Measurements from ENCODE around the gene LRMDA.

The LRMDA gene

DNA sequence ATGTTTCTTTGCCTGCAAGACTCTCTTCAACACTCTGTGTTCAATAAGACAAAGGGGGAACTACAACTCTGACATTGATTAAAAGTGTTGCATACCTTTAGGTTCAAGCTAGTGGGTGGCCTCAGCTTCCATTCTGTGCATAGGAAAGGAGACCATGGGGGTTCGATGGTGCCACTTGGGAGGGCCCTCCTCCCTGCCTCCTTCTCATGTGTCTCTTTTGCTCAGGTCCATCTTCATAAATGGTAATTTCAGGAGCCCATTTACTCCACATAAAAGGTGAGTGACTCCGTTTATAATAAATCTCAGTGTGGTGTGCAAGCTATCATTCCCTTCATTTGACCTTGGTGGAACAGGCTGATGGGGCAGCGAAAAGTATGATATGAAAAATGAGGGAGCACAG, 285.1 kb downstream of the LRMDA start:
- no peak overlapping the region for H3K4me3 Mint-ChIP-seq
- H3K4me1 Mint-ChIP-seq (ENCODE audit: low read depth) = peaks cover 20% of the 10 kb centered on the region
- intact Hi-C loops (cut with micrococcal nuclease) = no loop called here
- H3K27ac Mint-ChIP-seq = no peak overlapping the region
- H3K36me3 Mint-ChIP-seq (ENCODE audit: low read depth) = no peaks in the 10 kb centered on the region
- H3K27me3 Mint-ChIP-seq = no peaks in the 10 kb centered on the region
- no peaks in the 10 kb centered on the region for H3K9me3 Mint-ChIP-seq

DNA sequence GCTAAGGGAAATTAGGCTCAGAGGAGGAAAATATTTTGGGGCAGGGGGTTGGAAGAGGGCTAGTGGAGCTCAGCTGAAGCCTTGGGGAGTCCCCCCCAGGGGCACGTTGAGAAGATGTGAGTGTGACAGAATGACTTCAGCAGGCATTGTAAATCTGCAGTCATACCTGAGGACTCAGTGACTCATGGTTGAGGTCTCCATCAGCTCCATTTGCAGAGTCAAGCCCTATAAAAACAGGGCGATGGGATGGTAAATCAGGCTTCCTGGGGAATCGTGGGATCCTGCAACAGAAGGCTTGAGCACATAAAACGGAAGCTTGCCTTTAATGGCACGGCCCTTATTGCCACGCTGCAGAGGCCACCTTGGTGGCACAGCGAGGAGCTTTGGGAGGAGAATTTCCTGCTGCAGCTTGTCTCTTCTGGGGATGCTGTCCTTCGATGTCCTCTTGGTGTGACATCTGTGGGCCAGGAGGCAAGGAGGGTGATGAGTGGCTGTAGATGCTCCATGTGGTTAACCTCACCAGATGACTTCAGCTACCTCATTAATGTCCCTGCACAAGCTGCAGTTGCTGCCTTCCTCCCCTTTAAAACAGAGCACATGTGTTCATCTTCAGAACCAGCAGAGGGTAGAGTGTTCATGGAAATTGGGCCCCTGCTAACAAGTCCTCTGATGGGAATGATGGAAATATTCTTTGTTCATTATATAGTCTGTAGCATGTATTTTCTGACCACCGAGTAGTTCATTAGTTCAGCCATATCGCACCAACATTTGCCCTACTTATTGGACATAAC, 285.9 kb downstream of the LRMDA start:
- Mint-ChIP-seq H3K36me3 (ENCODE audit: low read depth) (no peaks in the 10 kb centered on the region), H3K27ac (no peak overlapping the region), H3K4me1 (ENCODE audit: low read depth) (peaks cover 15% of the 10 kb centered on the region), H3K9me3 (no peaks in the 10 kb centered on the region), H3K27me3 (no peaks in the 10 kb centered on the region), H3K4me3 (no peak overlapping the region)
- intact Hi-C loops (cut with micrococcal nuclease) = no loop called here

DNA sequence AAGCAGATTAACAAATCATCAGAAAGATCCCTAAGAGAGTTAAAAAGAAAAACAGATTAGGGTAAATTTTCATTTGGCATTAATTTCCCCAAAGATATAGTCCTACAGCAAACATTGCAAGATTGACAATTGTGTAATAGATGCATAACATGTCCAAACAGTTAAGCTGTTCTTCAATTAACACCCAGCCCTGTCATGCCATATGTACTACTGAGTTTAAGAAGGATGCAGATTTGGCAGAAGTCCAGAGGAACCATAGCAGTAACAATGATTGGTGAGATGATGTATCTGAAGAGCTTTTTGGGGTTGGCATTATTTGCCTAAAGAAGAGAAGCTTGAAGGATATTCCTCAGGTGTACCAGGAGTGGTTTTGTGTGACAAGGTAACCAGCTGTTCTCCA, 287.6 kb downstream of the LRMDA start:
- Mint-ChIP-seq H3K36me3 (ENCODE audit: low read depth) (no peaks in the 10 kb centered on the region), H3K4me1 (ENCODE audit: low read depth) (peaks cover 12% of the 10 kb centered on the region)
- intact Hi-C loops (cut with micrococcal nuclease) = no loop called here

DNA sequence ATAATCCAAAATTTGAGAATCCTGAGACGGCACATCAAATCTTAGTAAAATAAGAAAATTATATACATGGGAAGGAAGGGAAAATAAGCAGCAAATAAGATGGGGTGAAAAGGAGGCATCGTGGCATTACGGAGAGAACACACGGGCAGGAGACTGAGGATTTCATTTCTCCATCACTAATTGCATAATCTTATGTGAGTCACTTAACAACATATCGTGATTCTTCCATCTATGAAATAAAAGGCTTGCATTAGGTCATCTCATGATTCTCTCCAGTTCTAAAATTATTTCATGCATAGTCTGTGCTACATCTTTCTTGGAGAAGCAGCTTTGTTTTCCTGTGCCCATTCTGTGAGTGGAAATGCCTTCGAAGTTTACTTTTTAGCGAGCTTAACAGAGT, 288.7 kb downstream of the LRMDA start:
- no peaks in the 10 kb centered on the region for H3K36me3 Mint-ChIP-seq (ENCODE audit: low read depth)
- no peak overlapping the region for H3K27ac Mint-ChIP-seq
- no peaks in the 10 kb centered on the region for H3K9me3 Mint-ChIP-seq
- peaks cover 12% of the 10 kb centered on the region for H3K4me1 Mint-ChIP-seq (ENCODE audit: low read depth)
- no peaks in the 10 kb centered on the region for H3K27me3 Mint-ChIP-seq
- intact Hi-C loops (cut with micrococcal nuclease) = no loop called here
- H3K4me3 Mint-ChIP-seq = no peak overlapping the region

More for the DNA sequence above, 287.6 kb downstream of the LRMDA start:
- Mint-ChIP-seq H3K27ac (no peak overlapping the region), H3K9me3 (no peaks in the 10 kb centered on the region), H3K4me3 (no peak overlapping the region), H3K27me3 (no peaks in the 10 kb centered on the region)

DNA sequence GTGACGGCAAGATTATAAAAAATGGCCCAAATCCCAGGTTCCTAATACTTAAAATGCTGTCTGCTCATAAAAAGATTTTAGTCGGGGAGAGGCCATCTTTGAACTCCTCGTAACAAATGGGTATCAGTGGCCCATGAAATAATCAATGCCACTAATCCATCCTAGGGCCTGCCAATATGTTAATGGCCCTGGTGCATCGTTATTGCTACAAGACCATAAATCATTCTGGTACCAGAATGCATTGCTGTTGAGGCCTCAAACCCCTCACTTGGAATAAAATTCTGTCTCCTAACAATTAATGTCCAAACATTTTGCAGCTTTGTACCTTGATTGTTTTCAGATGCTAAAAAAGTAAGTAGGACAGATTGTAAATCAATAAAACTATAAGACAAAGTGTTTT, 290.6 kb downstream of the LRMDA start:
- H3K27ac Mint-ChIP-seq = no peak overlapping the region
- no peak overlapping the region for H3K4me3 Mint-ChIP-seq
- intact Hi-C loops (cut with micrococcal nuclease) = no loop called here
- peaks cover 12% of the 10 kb centered on the region for H3K4me1 Mint-ChIP-seq (ENCODE audit: low read depth)
- H3K27me3 Mint-ChIP-seq = no peaks in the 10 kb centered on the region
- no peaks in the 10 kb centered on the region for H3K36me3 Mint-ChIP-seq (ENCODE audit: low read depth)
- no peaks in the 10 kb centered on the region for H3K9me3 Mint-ChIP-seq

DNA sequence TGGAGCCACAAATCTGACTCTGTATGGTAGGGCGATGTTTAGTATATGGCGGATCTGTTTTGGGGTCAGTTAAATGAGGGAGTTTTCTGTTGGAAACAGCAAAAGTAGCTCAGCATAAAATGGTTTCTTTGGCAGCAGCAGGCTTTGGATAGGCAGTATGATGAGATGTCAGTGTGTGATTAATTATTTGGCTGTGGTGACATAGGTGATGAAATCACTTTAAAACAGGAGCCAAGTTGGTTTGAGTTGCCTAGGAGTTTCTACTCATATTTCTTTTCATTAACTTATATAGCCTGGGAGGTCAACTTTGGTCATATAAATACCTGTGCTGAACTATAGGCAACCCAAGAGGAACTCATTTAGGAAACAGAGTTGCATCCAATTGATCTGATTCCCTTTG, 291.2 kb downstream of the LRMDA start:
- Mint-ChIP-seq H3K27me3 (no peaks in the 10 kb centered on the region), H3K4me1 (ENCODE audit: low read depth) (peaks cover 12% of the 10 kb centered on the region), H3K36me3 (ENCODE audit: low read depth) (no peaks in the 10 kb centered on the region), H3K4me3 (no peak overlapping the region), H3K27ac (no peak overlapping the region), H3K9me3 (no peaks in the 10 kb centered on the region)
- intact Hi-C loops (cut with micrococcal nuclease) = no loop called here

DNA sequence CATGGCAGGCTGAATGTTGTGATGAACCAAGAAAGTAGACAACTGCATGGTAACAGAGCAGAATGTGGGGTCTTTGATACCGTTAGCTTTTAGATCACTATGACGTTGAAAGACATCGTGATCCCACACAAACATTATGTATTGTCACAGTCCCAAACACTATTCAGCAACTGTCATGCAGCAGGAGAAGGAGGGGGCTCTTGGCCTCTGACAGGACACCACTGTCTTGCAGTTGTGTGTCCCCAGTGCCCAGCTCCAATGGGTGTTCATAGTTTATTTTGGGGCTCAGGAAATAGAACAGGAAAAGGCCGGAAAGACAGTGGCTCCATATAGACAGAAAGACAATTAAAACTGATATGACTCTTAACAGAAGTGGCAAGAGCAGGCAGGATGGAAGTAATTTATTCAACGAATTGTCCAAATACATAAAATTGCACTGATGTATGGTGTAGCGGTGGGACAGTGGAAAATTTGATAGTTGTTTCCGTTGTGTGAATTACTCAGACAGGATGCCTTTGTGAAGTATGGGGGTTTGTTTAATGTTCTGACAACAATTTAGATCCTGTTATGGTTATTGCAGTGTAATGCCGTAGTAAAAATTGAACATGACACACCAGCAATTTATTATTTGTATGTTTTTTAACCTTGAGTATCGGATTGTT, 292.0 kb downstream of the LRMDA start:
- Mint-ChIP-seq H3K9me3 (no peaks in the 10 kb centered on the region), H3K36me3 (ENCODE audit: low read depth) (no peaks in the 10 kb centered on the region), H3K27me3 (no peaks in the 10 kb centered on the region), H3K27ac (no peak overlapping the region), H3K4me1 (ENCODE audit: low read depth) (peaks cover 7% of the 10 kb centered on the region), H3K4me3 (no peak overlapping the region)
- intact Hi-C loops (cut with micrococcal nuclease) = no loop called here

DNA sequence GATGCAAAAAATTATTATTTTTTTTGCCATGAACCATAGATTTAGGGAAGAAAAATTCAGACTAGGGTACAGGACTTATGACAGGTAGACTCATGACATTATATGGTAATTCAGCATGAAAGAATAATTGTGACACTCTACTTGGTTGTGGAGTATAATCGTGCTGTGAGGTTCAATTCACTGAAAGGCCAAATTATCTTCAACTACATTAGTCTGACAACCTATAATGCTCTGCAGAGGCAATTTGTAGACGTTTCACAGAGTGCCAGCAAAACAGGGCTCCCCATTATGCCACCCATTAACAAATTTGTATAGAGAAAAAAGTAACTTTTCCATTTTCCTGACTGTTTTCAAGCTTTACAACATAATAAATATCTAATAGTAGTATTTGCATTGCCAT, 292.6 kb downstream of the LRMDA start:
- Mint-ChIP-seq H3K27me3 (no peaks in the 10 kb centered on the region), H3K4me1 (ENCODE audit: low read depth) (peaks cover 5% of the 10 kb centered on the region), H3K36me3 (ENCODE audit: low read depth) (no peaks in the 10 kb centered on the region), H3K4me3 (no peak overlapping the region), H3K9me3 (no peaks in the 10 kb centered on the region), H3K27ac (no peak overlapping the region)
- intact Hi-C loops (cut with micrococcal nuclease) = no loop called here

DNA sequence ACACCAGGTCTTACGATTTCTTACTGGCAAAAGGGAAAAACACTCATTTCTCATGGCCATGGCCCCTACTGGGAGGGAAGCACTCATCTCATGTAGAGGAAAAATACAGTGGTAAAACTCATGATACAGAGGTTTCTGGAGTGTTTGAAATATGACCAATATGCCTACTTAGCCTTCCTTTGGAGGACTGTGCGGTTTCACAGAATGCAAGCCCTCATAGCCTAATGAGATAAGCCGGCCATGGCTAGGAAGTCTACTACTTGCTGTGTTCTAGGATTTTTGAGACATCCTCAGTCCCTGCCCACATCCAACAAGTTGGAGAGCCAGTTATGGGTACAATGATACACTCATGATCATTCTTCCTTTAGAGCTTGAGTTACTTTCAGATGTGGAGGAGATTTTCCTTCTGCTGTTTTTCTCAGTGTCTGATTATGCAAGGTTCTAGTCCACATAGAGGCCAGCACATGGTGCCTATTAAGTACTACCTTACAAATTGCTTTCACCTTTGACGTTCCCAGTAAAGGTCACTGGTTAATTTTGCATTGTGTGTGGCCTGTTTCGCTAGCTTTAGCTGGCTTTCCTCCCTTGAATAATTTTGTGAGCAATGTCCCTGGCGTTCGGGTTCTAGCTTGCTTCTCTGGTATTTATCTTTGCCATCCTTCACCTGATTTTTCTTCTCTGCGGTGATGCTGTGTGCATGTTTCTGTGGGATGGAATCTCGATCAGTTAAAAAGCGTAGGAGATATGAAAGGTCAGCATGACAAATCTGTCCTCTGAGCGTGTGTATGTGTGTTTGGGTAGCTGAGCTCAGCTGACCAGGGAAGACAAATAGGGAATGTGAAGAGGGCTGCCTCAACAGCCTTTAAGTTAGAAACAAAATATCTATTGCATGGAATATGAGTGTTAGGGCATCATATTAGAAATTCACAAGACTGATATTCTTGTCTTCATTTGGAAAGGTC, 295.4 kb downstream of the LRMDA start:
- intact Hi-C loops (cut with micrococcal nuclease) = no loop called here
- no peaks in the 10 kb centered on the region for H3K9me3 Mint-ChIP-seq
- no peak overlapping the region for H3K4me3 Mint-ChIP-seq
- H3K27ac Mint-ChIP-seq = no peak overlapping the region
- no peaks in the 10 kb centered on the region for H3K36me3 Mint-ChIP-seq (ENCODE audit: low read depth)
- H3K4me1 Mint-ChIP-seq (ENCODE audit: low read depth) = no peaks in the 10 kb centered on the region
- no peaks in the 10 kb centered on the region for H3K27me3 Mint-ChIP-seq

DNA sequence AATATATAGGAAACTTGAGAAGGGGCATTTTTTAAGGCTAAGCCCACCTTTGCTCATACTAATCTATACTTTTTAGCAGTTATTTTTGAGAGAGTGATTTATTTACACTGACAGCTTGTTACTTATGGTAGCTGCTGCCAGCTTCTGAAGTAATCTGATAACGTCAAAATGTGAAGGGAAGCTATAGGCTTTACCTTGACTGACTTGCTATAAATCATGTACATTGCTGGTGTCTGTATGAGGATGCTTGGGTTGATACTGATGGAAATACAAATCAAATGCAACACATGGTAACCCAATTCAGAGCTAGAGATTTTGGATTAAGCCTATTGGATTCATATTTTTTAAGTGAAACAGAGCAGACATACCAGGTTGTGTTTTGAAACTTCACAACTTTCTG, 299.4 kb downstream of the LRMDA start:
- no peaks in the 10 kb centered on the region for H3K9me3 Mint-ChIP-seq
- H3K27me3 Mint-ChIP-seq = no peaks in the 10 kb centered on the region
- intact Hi-C loops (cut with micrococcal nuclease) = no loop called here
- H3K36me3 Mint-ChIP-seq (ENCODE audit: low read depth) = no peaks in the 10 kb centered on the region
- H3K4me1 Mint-ChIP-seq (ENCODE audit: low read depth) = peaks cover 25% of the 10 kb centered on the region
- H3K27ac Mint-ChIP-seq = no peak overlapping the region
- no peak overlapping the region for H3K4me3 Mint-ChIP-seq

DNA sequence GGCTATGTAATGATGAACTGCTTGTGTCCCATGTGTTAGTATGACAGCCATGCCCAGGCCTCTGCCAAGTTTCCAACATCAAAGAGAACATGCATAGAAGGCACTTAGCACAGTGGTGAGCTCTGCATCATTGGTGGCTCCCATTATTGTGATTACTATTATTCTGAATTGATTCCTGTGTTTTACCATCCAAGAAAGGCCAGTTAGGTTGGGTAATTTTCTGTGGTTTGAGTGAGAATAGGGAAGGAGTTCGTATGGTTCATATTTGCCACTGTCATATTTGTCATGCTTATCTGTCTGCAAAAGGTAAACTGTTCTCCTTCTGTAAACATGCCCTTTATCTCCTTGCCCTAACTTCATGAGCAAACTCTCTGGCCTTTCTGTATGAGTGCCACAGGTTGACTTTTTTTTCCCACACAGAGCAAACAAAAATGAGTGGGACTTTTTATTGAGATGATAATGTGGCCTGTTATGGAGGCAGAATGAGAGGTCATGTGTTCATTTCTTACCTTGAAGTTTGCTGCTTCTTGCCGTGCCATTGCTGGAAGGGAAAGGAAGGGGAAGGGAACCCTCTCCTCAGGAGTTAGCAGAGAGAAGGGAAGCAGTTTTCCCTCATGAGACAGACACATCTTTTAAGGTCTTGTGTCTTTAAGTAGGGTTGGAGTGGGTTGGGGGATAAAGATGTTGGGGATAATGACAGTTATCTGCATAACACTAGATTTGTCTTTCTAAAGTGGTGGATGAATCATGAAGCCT, 301.9 kb downstream of the LRMDA start:
- Mint-ChIP-seq H3K9me3 (no peaks in the 10 kb centered on the region), H3K27ac (no peak overlapping the region), H3K4me3 (no peak overlapping the region), H3K27me3 (no peaks in the 10 kb centered on the region), H3K4me1 (ENCODE audit: low read depth) (peaks cover 37% of the 10 kb centered on the region), H3K36me3 (ENCODE audit: low read depth) (no peaks in the 10 kb centered on the region)
- intact Hi-C loops (cut with micrococcal nuclease) = no loop called here

DNA sequence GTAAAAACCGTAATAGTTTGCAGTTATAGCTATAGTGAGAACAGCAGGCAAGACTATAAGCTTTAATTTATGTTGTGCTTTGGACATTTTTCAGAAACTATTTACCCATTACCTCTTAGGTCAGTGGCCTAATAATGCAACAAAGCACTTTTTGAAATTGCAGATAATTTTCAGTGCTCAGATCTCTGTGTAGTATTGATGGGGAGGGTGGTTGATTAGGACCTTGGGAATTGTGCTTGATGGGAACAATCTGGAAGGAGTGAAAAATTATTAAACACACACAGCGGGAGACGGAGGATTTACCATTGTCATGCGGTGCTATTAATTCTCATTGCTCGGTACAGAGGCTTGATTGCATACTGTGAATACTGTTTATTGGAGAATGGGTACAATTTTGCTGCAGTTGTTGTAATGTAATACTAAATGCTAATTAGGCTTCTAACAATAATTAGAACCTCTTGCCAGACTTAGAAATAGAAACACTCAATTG, 304.8 kb downstream of the LRMDA start:
- H3K36me3 Mint-ChIP-seq (ENCODE audit: low read depth) = no peaks in the 10 kb centered on the region
- intact Hi-C loops (cut with micrococcal nuclease) = no loop called here
- no peaks in the 10 kb centered on the region for H3K9me3 Mint-ChIP-seq
- peaks cover 37% of the 10 kb centered on the region for H3K4me1 Mint-ChIP-seq (ENCODE audit: low read depth)
- H3K27ac Mint-ChIP-seq = no peak overlapping the region
- no peaks in the 10 kb centered on the region for H3K27me3 Mint-ChIP-seq
- H3K4me3 Mint-ChIP-seq = no peak overlapping the region

DNA sequence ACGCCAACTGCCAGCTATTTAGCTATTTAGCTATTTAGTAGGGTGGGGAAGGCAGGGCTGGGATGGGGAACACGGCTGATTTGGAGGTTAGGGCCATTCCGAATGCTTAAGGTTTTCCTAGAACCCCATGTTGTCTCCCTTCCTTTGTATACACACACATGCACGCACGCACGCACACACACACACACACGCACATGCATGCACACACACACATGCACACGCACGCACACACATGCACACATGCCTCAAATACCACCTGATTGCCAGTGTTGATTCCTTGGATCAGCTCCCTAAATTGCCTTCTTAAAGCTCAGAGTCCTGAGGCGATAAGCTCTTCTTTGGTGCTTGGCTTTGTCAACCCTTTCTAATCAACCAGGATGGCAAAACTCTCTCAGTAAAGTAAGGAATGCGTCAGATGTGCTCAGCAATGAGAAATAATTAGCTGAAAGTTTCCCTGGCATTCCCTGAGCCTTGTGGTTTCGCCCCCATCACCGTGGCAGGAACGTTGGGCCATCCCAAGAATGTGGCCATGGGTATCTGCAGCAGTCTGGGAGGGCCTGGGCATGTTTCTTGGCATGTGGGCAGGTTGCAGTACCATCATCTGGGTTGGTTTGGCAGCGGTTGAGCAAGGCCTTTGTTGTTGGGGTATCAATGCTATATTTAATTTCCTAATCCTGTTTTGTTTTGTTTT, 305.6 kb downstream of the LRMDA start:
- intact Hi-C loops (cut with micrococcal nuclease) = no loop called here
- Mint-ChIP-seq H3K4me3 (no peak overlapping the region), H3K9me3 (no peaks in the 10 kb centered on the region)

More for the DNA sequence above, 305.6 kb downstream of the LRMDA start:
- Mint-ChIP-seq H3K4me1 (ENCODE audit: low read depth) (peaks cover 39% of the 10 kb centered on the region), H3K36me3 (ENCODE audit: low read depth) (peaks cover 2% of the 10 kb centered on the region), H3K27ac (no peak overlapping the region), H3K27me3 (no peaks in the 10 kb centered on the region)

Measured in dendritic cell treated with granulocyte-macrophage colony-stimulating factor and Interleukin-4, amounts not matched to agents 40 ng/mL and 50 ng/mL, for 4 days (primary cell).